ENCODE data around the gene CCNB2.

GRCh38 chr15:59120937-59121336 lies 16.0 kb downstream of the CCNB2 start:
- TF ChIP-seq CTCF (conservative IDR thresholded peaks at IDR 0.05 in 1 of 2, IDR thresholded peaks at IDR 0.05 in 1 of 2; ENCODE audit: low read depth in 1 of 2, low read length in 2 of 2) = no peak
- no peak for TF ChIP-seq EZH2 (IDR thresholded peaks at IDR 0.05; ENCODE audit: low read length, missing control alignments)
